Stimulated activated CD8-positive, alpha-beta memory T cell treated with anti-CD3 and anti-CD28 coated beads, Interleukin-12 subunit alpha, Interleukin-12 subunit beta, amount 100 ng/mL, for 4 hours (primary cell): ENCODE measurements around the gene CASK.
"Not testable (repeated sequence)": the region's sequence is repeated elsewhere in the genome, so short reads cannot be mapped to it uniquely, and the experiment has no call there.

ENCODE experiments used
- DNase-seq: peaks from one replicate; pipeline ENCODE4 v3.0.0-alpha.2; 2020; ENCODE audit warnings: low read depth

The CASK gene

GRCh38 chrX:41688835-41689234, 234.5 kb downstream of the CASK start, which contains the start of gene GPR34:
Gene GPR34, plus strand, starts transcription at chrX:41688973. Its CDS starts 6,661 bp downstream, at chrX:41695634.
- DNase-seq = no peak

GRCh38 chrX:41688156-41688555, 235.2 kb downstream of the CASK start:
- DNase-seq = no peak

GRCh38 chrX:41686788-41687187, 236.6 kb downstream of the CASK start:
- no peak for DNase-seq

GRCh38 chrX:41684940-41685339, 238.4 kb downstream of the CASK start:
- no peak for DNase-seq

GRCh38 chrX:41684138-41684537, 239.2 kb downstream of the CASK start:
- DNase-seq = no peak

GRCh38 chrX:41677183-41678060, 245.9 kb downstream of the CASK start:
- DNase-seq = no peak

- DNase-seq = not testable (repeated sequence)
Observed at GRCh38 chrX:41676361-41676760, 247.0 kb downstream of the CASK start.

- DNase-seq = no peak
Observed at GRCh38 chrX:41672643-41673042, 250.7 kb downstream of the CASK start.

- DNase-seq = no peak
Observed at GRCh38 chrX:41671082-41671481, 252.3 kb downstream of the CASK start.

GRCh38 chrX:41670112-41670511, 253.2 kb downstream of the CASK start:
- no peak for DNase-seq

- DNase-seq = no peak
Observed at GRCh38 chrX:41667631-41668030, 255.7 kb downstream of the CASK start.

- no peak for DNase-seq
Observed at GRCh38 chrX:41666251-41666650, 257.1 kb downstream of the CASK start.

GRCh38 chrX:41665686-41666085, 257.7 kb downstream of the CASK start:
- DNase-seq = no peak

GRCh38 chrX:41664908-41665307, 258.4 kb downstream of the CASK start:
- DNase-seq = no peak

- DNase-seq = no peak
Observed at GRCh38 chrX:41664375-41664901, 258.9 kb downstream of the CASK start.

- DNase-seq = no peak
Observed at GRCh38 chrX:41661366-41662095, 261.8 kb downstream of the CASK start.

- no peak for DNase-seq
Observed at GRCh38 chrX:41655631-41656030, 267.7 kb downstream of the CASK start.

- no peak for DNase-seq
Observed at GRCh38 chrX:41655101-41655500, 268.3 kb downstream of the CASK start.

- DNase-seq = no peak
Observed at GRCh38 chrX:41653125-41653524, 270.2 kb downstream of the CASK start.

GRCh38 chrX:41646201-41646600, 277.2 kb downstream of the CASK start:
- DNase-seq = not testable (repeated sequence)

GRCh38 chrX:41634284-41634683, 289.1 kb downstream of the CASK start:
- no peak for DNase-seq

- DNase-seq = no peak
Observed at GRCh38 chrX:41630091-41630490, 293.3 kb downstream of the CASK start.

GRCh38 chrX:41629539-41629938, 293.8 kb downstream of the CASK start:
- DNase-seq = no peak
